OCI-LY3 (cell line): ENCODE data around the gene TSPEAR.
"Not testable (repeated sequence)": the region's sequence is repeated elsewhere in the genome, so short reads cannot be mapped to it uniquely, and the experiment has no call there.

Experiments used
- H2AFZ ChIP-seq: fragments of 200-600, 300-600 bp; shearing (Covaris generic); 2 replicates; pipeline ENCODE4 v1.6.0; 2014; ENCODE audit warnings: antibody characterized with exemption, low read depth, low read length
- H3K27ac ChIP-seq: fragments of 200-600, 300-600 bp; sonication (generic); 2 replicates; pipeline ENCODE4 v1.5.1; 2014; ENCODE audit warnings: mild to moderate bottlenecking, low read length, moderate library complexity, mixed read lengths
- H3K27me3 ChIP-seq: fragments of 200-600, 300-600 bp; sonication (generic); 2 replicates; pipeline ENCODE4 v1.6.1; 2014; ENCODE audit warnings: low read depth, low read length, mixed read lengths
- H3K36me3 ChIP-seq: fragments of 200-600, 300-600 bp; sonication (generic); replicated peaks from 2 replicates; pipeline ENCODE3; 2014; ENCODE audit warnings: low read depth, low read length, mixed read lengths
- H3K4me1 ChIP-seq: fragments of 300-600, 200-600 bp; sonication (generic); 2 replicates; pipeline ENCODE4 v1.6.1; 2014; ENCODE audit warnings: low read length, mixed read lengths
- H3K4me2 ChIP-seq: fragments of 200-600, 300-600 bp; sonication (generic); 2 replicates; pipeline ENCODE4 v1.6.1; 2014; ENCODE audit warnings: low read length, mixed read lengths
- H3K4me3 ChIP-seq: fragments of 300-600, 200-600 bp; sonication (generic); 2 replicates; pipeline ENCODE4 v1.5.1; 2014; ENCODE audit warnings: antibody characterized with exemption, mild to moderate bottlenecking, low read length, moderate library complexity
- H3K79me2 ChIP-seq: fragments of 300-600, 200-600 bp; shearing (Covaris generic); 2 replicates; pipeline ENCODE4 v1.6.1; 2014; ENCODE audit warnings: mild to moderate bottlenecking, low read length, mixed read lengths
- H3K9ac ChIP-seq: fragments of 300-600, 200-600 bp; shearing (Covaris generic); 2 replicates; pipeline ENCODE4 v1.6.0; 2014; ENCODE audit warnings: mild to moderate bottlenecking, low read length, moderate library complexity
- H3K9me3 ChIP-seq: fragments of 200-600, 300-600 bp; shearing (Covaris generic); 2 replicates; pipeline ENCODE4 v1.6.1; 2014; ENCODE audit warnings: low read length, mixed read lengths; ENCODE audit not compliant: insufficient read depth
- H4K20me1 ChIP-seq: fragments of 200-600, 300-600 bp; sonication (generic); 2 replicates; pipeline ENCODE4 v1.6.1; 2016; ENCODE audit warnings: low read length, mixed read lengths; ENCODE audit not compliant: insufficient read depth
- EZH2phosphoT487 ChIP-seq: fragments of 200-600 bp; shearing (Covaris generic); IDR thresholded peaks from 2 replicates; pipeline ENCODE4 v1.6.1; 2018; ENCODE audit warnings: antibody characterized with exemption, mixed run types, low read depth
- TF ChIP-seq, protein P1 (sequence below): fragments of 200-600, 300-600 bp; sonication (generic); IDR thresholded peaks from 2 replicates; pipeline ENCODE4 v1.5.1; 2014; ENCODE audit warnings: antibody characterized with exemption, low read length, low read depth

TSPEAR gene

GRCh38 chr21:44482581-44483287, 228.6 kb downstream of the TSPEAR start:
- H3K4me1 ChIP-seq = no peaks in the 10 kb centered on the region
- no peak overlapping the region for H3K4me3 ChIP-seq
- H3K36me3 ChIP-seq = no peaks in the 10 kb centered on the region
- H3K27me3 ChIP-seq = no peaks in the 10 kb centered on the region
- H4K20me1 ChIP-seq = no peaks in the 10 kb centered on the region
- H3K4me2 ChIP-seq = no peak overlapping the region
- no peaks in the 10 kb centered on the region for H3K9me3 ChIP-seq
- no peak overlapping the region for H3K27ac ChIP-seq
- TF ChIP-seq, protein P1, sequence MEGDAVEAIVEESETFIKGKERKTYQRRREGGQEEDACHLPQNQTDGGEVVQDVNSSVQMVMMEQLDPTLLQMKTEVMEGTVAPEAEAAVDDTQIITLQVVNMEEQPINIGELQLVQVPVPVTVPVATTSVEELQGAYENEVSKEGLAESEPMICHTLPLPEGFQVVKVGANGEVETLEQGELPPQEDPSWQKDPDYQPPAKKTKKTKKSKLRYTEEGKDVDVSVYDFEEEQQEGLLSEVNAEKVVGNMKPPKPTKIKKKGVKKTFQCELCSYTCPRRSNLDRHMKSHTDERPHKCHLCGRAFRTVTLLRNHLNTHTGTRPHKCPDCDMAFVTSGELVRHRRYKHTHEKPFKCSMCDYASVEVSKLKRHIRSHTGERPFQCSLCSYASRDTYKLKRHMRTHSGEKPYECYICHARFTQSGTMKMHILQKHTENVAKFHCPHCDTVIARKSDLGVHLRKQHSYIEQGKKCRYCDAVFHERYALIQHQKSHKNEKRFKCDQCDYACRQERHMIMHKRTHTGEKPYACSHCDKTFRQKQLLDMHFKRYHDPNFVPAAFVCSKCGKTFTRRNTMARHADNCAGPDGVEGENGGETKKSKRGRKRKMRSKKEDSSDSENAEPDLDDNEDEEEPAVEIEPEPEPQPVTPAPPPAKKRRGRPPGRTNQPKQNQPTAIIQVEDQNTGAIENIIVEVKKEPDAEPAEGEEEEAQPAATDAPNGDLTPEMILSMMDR = no peak
- no peak for TF ChIP-seq EZH2phosphoT487
- no peak overlapping the region for H3K9ac ChIP-seq
- no peaks in the 10 kb centered on the region for H3K79me2 ChIP-seq
- H2AFZ ChIP-seq = no peak overlapping the region

- H3K27me3 ChIP-seq = no peaks in the 10 kb centered on the region
- TF ChIP-seq, protein P1 = no peak
- no peak for TF ChIP-seq EZH2phosphoT487
- H2AFZ ChIP-seq = no peak overlapping the region
- H4K20me1 ChIP-seq = no peaks in the 10 kb centered on the region
- no peak overlapping the region for H3K27ac ChIP-seq
- no peak overlapping the region for H3K4me2 ChIP-seq
- no peaks in the 10 kb centered on the region for H3K79me2 ChIP-seq
- no peaks in the 10 kb centered on the region for H3K9me3 ChIP-seq
- H3K4me1 ChIP-seq = no peaks in the 10 kb centered on the region
- H3K9ac ChIP-seq = no peak overlapping the region
- H3K36me3 ChIP-seq = no peaks in the 10 kb centered on the region
- H3K4me3 ChIP-seq = no peak overlapping the region
Measured at GRCh38 chr21:44480200-44481053, 230.9 kb downstream of the TSPEAR start.

GRCh38 chr21:44479556-44480199, 231.7 kb downstream of the TSPEAR start:
- H3K79me2 ChIP-seq, H3K4me3 ChIP-seq, H3K36me3 ChIP-seq, H3K4me2 ChIP-seq, H4K20me1 ChIP-seq, H3K9ac ChIP-seq, H3K9me3 ChIP-seq, H3K27ac ChIP-seq, H3K4me1 ChIP-seq, H3K27me3 ChIP-seq, H2AFZ ChIP-seq: not testable (repeated sequence)
- TF ChIP-seq, protein P1 = peak; percentile 41

GRCh38 chr21:44478801-44479167, 232.6 kb downstream of the TSPEAR start:
- Histone ChIP-seq H3K36me3 (no peaks in the 10 kb centered on the region), H4K20me1 (no peaks in the 10 kb centered on the region), H3K4me1 (no peaks in the 10 kb centered on the region), H3K9ac (no peak overlapping the region), H3K9me3 (no peaks in the 10 kb centered on the region), H3K27me3 (no peaks in the 10 kb centered on the region), H3K27ac (no peak overlapping the region), H3K79me2 (no peaks in the 10 kb centered on the region), H3K4me2 (no peak overlapping the region), H2AFZ (no peak overlapping the region), H3K4me3 (no peak overlapping the region)
- no peak for TF ChIP-seq EZH2phosphoT487
- TF ChIP-seq, protein P1 = no peak
